H9 (cell line): ENCODE results near the gene PIP4K2A. TPM values are rescaled to one million over a fixed set of nuclear protein-coding genes. Genes with fewer than 3 reads are reported as not detected.

Experiments
- DNase-seq: peaks from one replicate; pipeline ENCODE4 v3.0.0-alpha.2; 2017
- H2AFZ ChIP-seq: one replicate; pipeline ENCODE4 v1.6.1; 2013; ENCODE audit warnings: mild to moderate bottlenecking, low read length, control low read depth, moderate library complexity
- H2AK5ac ChIP-seq: 2 replicates; pipeline ENCODE4 v1.6.1; 2013; ENCODE audit warnings: low read length, control low read depth, mixed read lengths; ENCODE audit not compliant: insufficient read length
- H2BK120ac ChIP-seq: one replicate; pipeline ENCODE4 v1.6.1; 2013; ENCODE audit warnings: low read depth, mild to moderate bottlenecking, low read length, control low read depth, inconsistent platforms; ENCODE audit not compliant: poor library complexity, severe bottlenecking
- H2BK12ac ChIP-seq: 2 replicates; pipeline ENCODE4 v1.6.1; 2013; ENCODE audit warnings: low read length, control low read depth, mixed read lengths, low read depth; ENCODE audit not compliant: insufficient read length
- H2BK15ac ChIP-seq: 2 replicates; pipeline ENCODE4 v1.6.1; 2013; ENCODE audit warnings: low read depth, low read length, control low read depth
- H2BK20ac ChIP-seq: one replicate; pipeline ENCODE4 v1.6.1; 2013; ENCODE audit warnings: low read depth, mild to moderate bottlenecking, low read length, control low read depth, inconsistent platforms; ENCODE audit not compliant: poor library complexity, severe bottlenecking
- H2BK5ac ChIP-seq: 2 replicates; pipeline ENCODE4 v1.6.1; 2013; ENCODE audit warnings: low read length, control low read depth, mixed read lengths; ENCODE audit not compliant: insufficient read length
- H3K14ac ChIP-seq: 2 replicates; pipeline ENCODE4 v1.6.1; 2013; ENCODE audit warnings: low read length, control low read depth; ENCODE audit not compliant: insufficient read depth
- H3K18ac ChIP-seq: 2 replicates; pipeline ENCODE4 v1.6.1; 2013; ENCODE audit warnings: low read depth, mild to moderate bottlenecking, mixed read lengths, low read length, control low read depth; ENCODE audit not compliant: insufficient read length
- H3K23ac ChIP-seq: 2 replicates; pipeline ENCODE4 v1.6.1; 2013; ENCODE audit warnings: low read length, control low read depth, mixed read lengths, low read depth; ENCODE audit not compliant: insufficient read length
- H3K23me2 ChIP-seq: 2 replicates; pipeline ENCODE4 v1.6.1; 2013; ENCODE audit warnings: low read depth, mild to moderate bottlenecking, mixed read lengths, low read length, control low read depth; ENCODE audit not compliant: insufficient read length, poor library complexity, severe bottlenecking
- H3K27ac ChIP-seq: 2 replicates; pipeline ENCODE4 v1.5.1; 2013; ENCODE audit warnings: low read length, control low read depth, mixed read lengths, low read depth; ENCODE audit not compliant: insufficient read length
- H3K27me3 ChIP-seq: 2 replicates; pipeline ENCODE4 v1.6.1; 2013; ENCODE audit warnings: low read length, control low read depth, inconsistent platforms; ENCODE audit not compliant: insufficient read depth
- H3K4ac ChIP-seq: 2 replicates; pipeline ENCODE4 v1.6.1; 2013; ENCODE audit warnings: low read depth, mild to moderate bottlenecking, control low read depth, inconsistent platforms, low read length, moderate library complexity
- H3K4me1 ChIP-seq: 2 replicates; pipeline ENCODE4 v1.6.1; 2013; ENCODE audit warnings: low read length, control low read depth, inconsistent platforms; ENCODE audit not compliant: insufficient read depth
- H3K4me2 ChIP-seq: 2 replicates; pipeline ENCODE4 v1.6.1; 2013; ENCODE audit warnings: low read length, control low read depth, mixed read lengths; ENCODE audit not compliant: insufficient read length, insufficient read depth
- H3K56ac ChIP-seq: 2 replicates; pipeline ENCODE4 v1.6.1; 2013; ENCODE audit warnings: low read depth, mild to moderate bottlenecking, mixed read lengths, low read length, control low read depth; ENCODE audit not compliant: insufficient read length
- H3K79me1 ChIP-seq: 2 replicates; pipeline ENCODE4 v1.6.1; 2013; ENCODE audit warnings: low read depth, mild to moderate bottlenecking, moderate library complexity, low read length, control low read depth, inconsistent platforms; ENCODE audit not compliant: insufficient read depth, poor library complexity, severe bottlenecking
- H3K79me2 ChIP-seq: 2 replicates; pipeline ENCODE4 v1.6.1; 2013; ENCODE audit warnings: low read length, control low read depth, inconsistent platforms; ENCODE audit not compliant: insufficient read depth
- H3K9ac ChIP-seq: 2 replicates; pipeline ENCODE4 v1.6.1; 2013; ENCODE audit warnings: low read length, control low read depth, mixed read lengths; ENCODE audit not compliant: insufficient read length; ENCODE audit errors: extremely low read depth
- H3K9me3 ChIP-seq: one replicate; pipeline ENCODE4 v1.6.1; 2013; ENCODE audit warnings: low read depth, low read length, inconsistent platforms; ENCODE audit not compliant: control insufficient read depth
- H3T11ph ChIP-seq: one replicate; pipeline ENCODE4 v1.6.1; 2013; ENCODE audit warnings: mild to moderate bottlenecking, low read length, control low read depth, inconsistent platforms
- H4K20me1 ChIP-seq: one replicate; pipeline ENCODE4 v1.6.1; 2013; ENCODE audit not compliant: control insufficient read depth, insufficient read length, insufficient read depth
- H4K5ac ChIP-seq: 2 replicates; pipeline ENCODE4 v1.6.1; 2013; ENCODE audit warnings: low read depth, mild to moderate bottlenecking, mixed read lengths, low read length, control low read depth; ENCODE audit not compliant: insufficient read length
- H4K8ac ChIP-seq: replicated peaks from 2 replicates; pipeline ENCODE4 v1.6.1; 2013; ENCODE audit warnings: low read length, control low read depth, mixed read lengths, low read depth; ENCODE audit not compliant: insufficient read length
- H4K91ac ChIP-seq: 2 replicates; pipeline ENCODE4 v1.6.1; 2013; ENCODE audit warnings: low read depth, mild to moderate bottlenecking, moderate library complexity, mixed read lengths, low read length, control low read depth; ENCODE audit not compliant: insufficient read length
- H3K27ac Mint-ChIP-seq, 3 experiments: 2 replicates in 2 of 3; 3 replicates in 1 of 3; pipeline ENCODE4 v1.8.0; 2020 to 2021; ENCODE audit warnings: mixed read lengths in 3 of 3, mild to moderate bottlenecking in 1 of 3, moderate library complexity in 1 of 3
- H3K27me3 Mint-ChIP-seq: 2 replicates; pipeline ENCODE4 v1.8.0; 2021; ENCODE audit warnings: low read depth, mild to moderate bottlenecking, moderate library complexity, mixed read lengths
- H3K36me3 Mint-ChIP-seq, 3 experiments: 2 replicates in 2 of 3; 3 replicates in 1 of 3; pipeline ENCODE4 v1.8.0; 2020 to 2021; ENCODE audit warnings: low read depth in 3 of 3, mixed read lengths in 3 of 3; ENCODE audit not compliant: insufficient read depth in 1 of 3
- H3K4me1 Mint-ChIP-seq, 2 experiments: 2 replicates each; pipeline ENCODE4 v1.8.0; 2020; ENCODE audit warnings: mixed read lengths in 2 of 2
- H3K4me3 Mint-ChIP-seq, 2 experiments: 2 replicates in 1 of 2; 3 replicates in 1 of 2; pipeline ENCODE4 v1.8.0; 2020 to 2021; ENCODE audit warnings: mild to moderate bottlenecking in 2 of 2, mixed read lengths in 2 of 2, moderate library complexity in 1 of 2
- H3K9me3 Mint-ChIP-seq, 2 experiments: 2 replicates in 1 of 2; 3 replicates in 1 of 2; pipeline ENCODE4 v1.8.0; 2020; ENCODE audit warnings: mild to moderate bottlenecking in 2 of 2, mixed read lengths in 2 of 2, moderate library complexity in 1 of 2
- WGBS: extraction: QIAGEN DNeasy Blood & Tissue Kit; methylation state at CpG from one replicate; pipeline ENCODE4 v1.1.7; 2013; ENCODE audit warnings: missing lambda C conversion rate, low lambda C conversion rate, mixed read lengths; ENCODE audit not compliant: insufficient read length; ENCODE audit errors: extremely low coverage; 5-methylcytosine and 5-hydroxymethylcytosine counted together
- total RNA-seq: library from RNA; stranded (reverse); gene quantifications from 2 replicates; pipeline ENCODE4 v1.2.1, GENCODE V29; 2021
- TF ChIP-seq, protein P1 (sequence below): fragments of 200-600 bp; sonication (generic); conservative IDR thresholded peaks from 3 replicates; pipeline ENCODE4 v1.8.0; 2021; ENCODE audit warnings: antibody characterized with exemption, mild to moderate bottlenecking

The PIP4K2A gene
- total RNA-seq, 1 experiment from 2014 or later = 33.6 TPM

DNA sequence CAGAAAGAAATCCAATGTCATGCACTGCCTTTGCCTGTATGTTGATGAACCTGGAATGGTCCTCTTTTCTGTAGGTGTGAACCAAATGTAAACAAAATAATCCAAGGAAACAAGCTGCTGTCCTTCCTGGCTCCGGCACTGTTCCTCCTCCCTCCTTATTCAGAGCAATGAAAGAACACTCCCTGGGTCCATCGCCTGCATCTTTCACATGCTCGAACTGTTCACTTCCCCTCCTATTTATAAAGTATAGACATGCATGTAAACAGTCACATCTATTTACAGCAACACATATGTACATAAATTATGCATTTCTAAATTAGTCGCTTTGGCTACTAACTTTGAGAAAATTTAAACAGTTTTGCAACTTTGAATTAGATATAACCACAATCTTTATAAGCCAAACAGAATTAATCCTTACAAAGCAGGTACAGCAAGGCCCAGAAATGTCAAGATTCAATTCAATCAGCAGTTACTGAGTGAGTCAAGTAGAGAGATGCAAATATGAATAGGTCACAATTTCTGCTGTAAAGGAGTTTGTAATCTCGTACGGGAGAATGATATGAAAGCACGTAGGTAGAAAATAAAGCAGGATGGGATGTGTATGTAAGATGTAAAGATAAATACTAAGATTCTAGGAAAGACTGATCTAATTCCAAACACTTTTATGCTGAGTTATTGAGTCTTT, 162.6 kb downstream of the PIP4K2A start:
- DNase-seq = no peak
- Histone ChIP-seq H3T11ph (no peak overlapping the region), H3K23me2 (no peaks in the 10 kb centered on the region), H3K4ac (no peak overlapping the region), H3K18ac (no peak overlapping the region), H3K4me2 (no peak overlapping the region), H3K79me1 (no peaks in the 10 kb centered on the region), H3K56ac (no peak overlapping the region), H2BK5ac (no peak overlapping the region), H2BK20ac (no peak overlapping the region), H2BK15ac (no peak overlapping the region), H4K20me1 (no peaks in the 10 kb centered on the region), H3K9me3 (no peaks in the 10 kb centered on the region), H4K8ac (no peak overlapping the region), H3K4me1 (peaks cover 3% of the 10 kb centered on the region; the same call in 1 of the 2 replicates), H3K27ac (no peak overlapping the region), H2AK5ac (no peak overlapping the region), H4K5ac (no peak overlapping the region), H3K14ac (no peak overlapping the region), H2BK12ac (no peak overlapping the region), H4K91ac (no peak overlapping the region), H2BK120ac (no peak overlapping the region), H3K23ac (no peak overlapping the region), H2AFZ (no peak overlapping the region), H3K79me2 (no peaks in the 10 kb centered on the region), H3K27me3 (no peaks in the 10 kb centered on the region), H3K9ac (no peak overlapping the region)
- 80% methylated on average over 1 of the region's 7 CpGs for WGBS
- Mint-ChIP-seq H3K36me3 (peaks cover 16 to 22% (median 22%) of the 10 kb centered on the region in 3 experiments; a peak in 6 of 7 replicates), H3K27ac (peak overlapping the region in 1 of 3 experiments; percentile 33; a peak in 1 of 7 replicates), H3K4me3 (no peak overlapping the region), H3K4me1 (peaks cover 7 to 20% of the 10 kb centered on the region in 2 experiments), H3K9me3 (no peaks in the 10 kb centered on the region), H3K27me3 (no peaks in the 10 kb centered on the region)
- TF ChIP-seq, protein P1, sequence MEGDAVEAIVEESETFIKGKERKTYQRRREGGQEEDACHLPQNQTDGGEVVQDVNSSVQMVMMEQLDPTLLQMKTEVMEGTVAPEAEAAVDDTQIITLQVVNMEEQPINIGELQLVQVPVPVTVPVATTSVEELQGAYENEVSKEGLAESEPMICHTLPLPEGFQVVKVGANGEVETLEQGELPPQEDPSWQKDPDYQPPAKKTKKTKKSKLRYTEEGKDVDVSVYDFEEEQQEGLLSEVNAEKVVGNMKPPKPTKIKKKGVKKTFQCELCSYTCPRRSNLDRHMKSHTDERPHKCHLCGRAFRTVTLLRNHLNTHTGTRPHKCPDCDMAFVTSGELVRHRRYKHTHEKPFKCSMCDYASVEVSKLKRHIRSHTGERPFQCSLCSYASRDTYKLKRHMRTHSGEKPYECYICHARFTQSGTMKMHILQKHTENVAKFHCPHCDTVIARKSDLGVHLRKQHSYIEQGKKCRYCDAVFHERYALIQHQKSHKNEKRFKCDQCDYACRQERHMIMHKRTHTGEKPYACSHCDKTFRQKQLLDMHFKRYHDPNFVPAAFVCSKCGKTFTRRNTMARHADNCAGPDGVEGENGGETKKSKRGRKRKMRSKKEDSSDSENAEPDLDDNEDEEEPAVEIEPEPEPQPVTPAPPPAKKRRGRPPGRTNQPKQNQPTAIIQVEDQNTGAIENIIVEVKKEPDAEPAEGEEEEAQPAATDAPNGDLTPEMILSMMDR = no peak
